Left colon (tissue), 2 donors: ENCODE results near the gene CDIPT. TPM values are rescaled to one million over a fixed set of nuclear protein-coding genes. Genes with fewer than 3 reads are reported as not detected.

ENCODE experiments used
- total RNA-seq, 2 donors: library from RNA; stranded (reverse); fragmentation: NEBNext Ultra II Directional; extraction: Animal tissue kit (Norgen Biotek cat#: 25700); gene quantifications; one replicate each; pipeline ENCODE4 v1.2.1, GENCODE V29; 2021
- donor health status: DM: no; HTN: no; CAD: no.
- donor health status: DM: yes; HTN: yes; CAD: no.

Gene CDIPT
- total RNA-seq, 2 donors from 2014 or later = 62.9 to 85.3 TPM

Other genes starting within 250 kb of the CDIPT start
- 1 to 10 TPM; 1.8 to 3.5 TPM for gene SPN, start 200.0 kb downstream of the CDIPT start, total RNA-seq
- gene QPRT, start 184.0 kb downstream of the CDIPT start, total RNA-seq = 10 to 100 TPM; 44.9 to 47.4 TPM
- gene C16orf54, start 117.2 kb downstream of the CDIPT start, total RNA-seq = 1 to 10 TPM; 1.6 to 3.2 TPM
- 1,000 to 10,000 TPM; 1,315 to 1,793 TPM for gene ZG16, start 85.0 kb downstream of the CDIPT start, total RNA-seq
- 10 to 100 TPM; 53.0 to 55.2 TPM for gene KIF22, start 72.5 kb downstream of the CDIPT start, total RNA-seq
- 100 to 1,000 TPM; 252 to 365 TPM for gene MAZ, start 56.7 kb downstream of the CDIPT start, total RNA-seq
- gene PRRT2, start 51.0 kb downstream of the CDIPT start, total RNA-seq = 1 to 10 TPM; 1.3 to 2.0 TPM
- 10 to 100 TPM; 16.8 to 17.4 TPM for gene PAGR1, start 47.1 kb downstream of the CDIPT start, total RNA-seq
- 100 to 1,000 TPM; 467 to 578 TPM for gene MVP, start 42.8 kb downstream of the CDIPT start, total RNA-seq
- 10 to 100 TPM; 11.1 to 13.0 TPM for gene SEZ6L2, start 36.3 kb upstream of the CDIPT start, total RNA-seq
- gene ASPHD1, start 37.3 kb upstream of the CDIPT start, total RNA-seq = 1 to 10 TPM; 1.7 to 2.0 TPM
- 10 to 100 TPM; 22.2 to 35.2 TPM for gene KCTD13, start 63.0 kb upstream of the CDIPT start, total RNA-seq
- 100 to 1,000 TPM; 187 to 192 TPM for gene TMEM219, start 98.9 kb upstream of the CDIPT start, total RNA-seq
- 10 to 100 TPM; 44.5 TPM for gene TAOK2, start 110.6 kb upstream of the CDIPT start, total RNA-seq
- 10 to 100 TPM in 1 of 2 donors, 1 to 10 TPM in 1; 7.6 to 11.9 TPM for gene HIRIP3, start 132.4 kb upstream of the CDIPT start, total RNA-seq
- gene INO80E, start 133.0 kb upstream of the CDIPT start, total RNA-seq = 10 to 100 TPM; 61.4 to 73.7 TPM
- gene DOC2A, start 147.8 kb upstream of the CDIPT start, total RNA-seq = 1 to 10 TPM; 7.5 to 9.2 TPM
- gene C16orf92, start 160.0 kb upstream of the CDIPT start, total RNA-seq = not detected
- gene TLCD3B, start 168.0 kb upstream of the CDIPT start, total RNA-seq = under 1 TPM in 1 of 2 donors, not detected in 1; 0.31 TPM
- 1,000 to 10,000 TPM; 1,798 to 1,835 TPM for gene ALDOA, start 202.5 kb upstream of the CDIPT start, total RNA-seq
- gene PPP4C, start 212.8 kb upstream of the CDIPT start, total RNA-seq = 100 to 1,000 TPM; 101 to 106 TPM
- 1 to 10 TPM in 1 of 2 donors, under 1 TPM in 1; 0.92 to 1.1 TPM for gene TBX6, start 228.7 kb upstream of the CDIPT start, total RNA-seq
- gene YPEL3, start 233.0 kb upstream of the CDIPT start, total RNA-seq = 10 to 100 TPM; 30.5 to 58.2 TPM